OCI-LY1 (cell line): ENCODE results near the gene ASTN1.

Experiments used
- EZH2 ChIP-seq: fragments of 200-600 bp; sonication (generic), shearing (Covaris generic); IDR thresholded peaks from 2 replicates; pipeline ENCODE4 v1.8.0; 2017; ENCODE audit warnings: borderline replicate concordance, mixed run types, mild to moderate bottlenecking, antibody characterized with exemption, low read length, moderate library complexity, mixed read lengths
- TF ChIP-seq, protein P1 (sequence below): fragments of 200-600 bp; sonication (generic), shearing (Covaris generic); IDR thresholded peaks from 2 replicates; pipeline ENCODE4 v1.5.1; 2017; ENCODE audit warnings: mild to moderate bottlenecking, antibody characterized with exemption, low read length, moderate library complexity, mixed read lengths

DNA sequence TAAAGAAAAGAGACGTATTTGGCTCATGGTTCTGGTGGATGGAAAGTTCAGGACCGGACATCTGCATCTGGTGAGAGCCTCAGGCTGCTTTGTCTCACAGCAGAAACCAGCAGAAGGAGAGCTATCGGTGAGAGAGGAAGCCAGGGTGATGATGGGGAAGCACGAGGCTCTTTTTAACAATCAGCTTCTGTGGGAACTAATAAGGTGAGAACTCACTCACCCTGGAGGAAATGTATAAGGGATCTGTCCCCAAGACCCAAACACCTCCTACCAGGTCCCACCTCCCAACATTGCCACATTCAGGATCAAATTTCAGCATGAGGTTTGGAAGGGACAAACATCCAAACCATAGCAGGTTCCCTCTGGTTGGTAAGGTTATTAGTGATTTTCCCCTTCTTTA lies 32.8 kb downstream of the ASTN1 start:
- no peak for TF ChIP-seq EZH2
- TF ChIP-seq, protein P1, sequence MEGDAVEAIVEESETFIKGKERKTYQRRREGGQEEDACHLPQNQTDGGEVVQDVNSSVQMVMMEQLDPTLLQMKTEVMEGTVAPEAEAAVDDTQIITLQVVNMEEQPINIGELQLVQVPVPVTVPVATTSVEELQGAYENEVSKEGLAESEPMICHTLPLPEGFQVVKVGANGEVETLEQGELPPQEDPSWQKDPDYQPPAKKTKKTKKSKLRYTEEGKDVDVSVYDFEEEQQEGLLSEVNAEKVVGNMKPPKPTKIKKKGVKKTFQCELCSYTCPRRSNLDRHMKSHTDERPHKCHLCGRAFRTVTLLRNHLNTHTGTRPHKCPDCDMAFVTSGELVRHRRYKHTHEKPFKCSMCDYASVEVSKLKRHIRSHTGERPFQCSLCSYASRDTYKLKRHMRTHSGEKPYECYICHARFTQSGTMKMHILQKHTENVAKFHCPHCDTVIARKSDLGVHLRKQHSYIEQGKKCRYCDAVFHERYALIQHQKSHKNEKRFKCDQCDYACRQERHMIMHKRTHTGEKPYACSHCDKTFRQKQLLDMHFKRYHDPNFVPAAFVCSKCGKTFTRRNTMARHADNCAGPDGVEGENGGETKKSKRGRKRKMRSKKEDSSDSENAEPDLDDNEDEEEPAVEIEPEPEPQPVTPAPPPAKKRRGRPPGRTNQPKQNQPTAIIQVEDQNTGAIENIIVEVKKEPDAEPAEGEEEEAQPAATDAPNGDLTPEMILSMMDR = no peak
